A549 (cell line): ENCODE measurements around the gene CCDC188. TPM values are rescaled to one million over a fixed set of nuclear protein-coding genes. Genes with fewer than 3 reads are reported as not detected.

Experiments used
- ATAC-seq, 2 experiments: fragments of 200-7000 bp in 1 of 2; fragments of >200 bp in 1 of 2; cut with Nextera tagmentation in 1 of 2; cut with Tn5 transposase in 1 of 2; 3 replicates each; pipeline versions ENCODE4 v1.8.0 to v1.9.1; 2018 to 2020; ENCODE audit warnings: mild to moderate bottlenecking in 1 of 2, moderate library complexity in 1 of 2
- CTCF ChIA-PET: fragments of 300-600 bp; sonication (Branson Sonifier 250); formaldehyde crosslinking; extraction: SDS; loops from one replicate; lab custom pipeline; 2021; ENCODE audit warnings: antibody characterized with exemption, inconsistent platforms; lab: Yijun Ruan, JAX
- POLR2A ChIA-PET: fragments of 350-600 bp; formaldehyde crosslinking; extraction: SDS; loops from one replicate; lab custom pipeline; 2021; ENCODE audit warnings: antibody characterized with exemption, inconsistent platforms; lab: Yijun Ruan, JAX
- DNase-seq, 2 experiments: peaks; one replicate each; pipeline versions ENCODE4 v3.0.0 to v3.0.0-alpha.2; 2011 to 2016; ENCODE audit warnings: low read depth in 1 of 2, low spot score in 1 of 2
- FAIRE-seq: peaks from 2 replicates; lab custom pipeline; 2011; peaks lifted over from hg19 to GRCh38; lab: Jason Lieb, UNC
- H3K27ac ChIP-seq, 2 experiments: fragments of >200 bp; sonication (Bioruptor Twin); formaldehyde crosslinking; 3 replicates each; pipeline ENCODE4 v1.5.1; 2016 to 2017
- H3K4me1 ChIP-seq: fragments of >200 bp; sonication (Bioruptor Twin); formaldehyde crosslinking; 3 replicates; pipeline ENCODE4 v1.6.1; 2016
- H3K4me2 ChIP-seq: fragments of >200 bp; sonication (Bioruptor Twin); formaldehyde crosslinking; 3 replicates; pipeline ENCODE4 v1.6.1; 2016
- H3K4me3 ChIP-seq: fragments of >200 bp; sonication (Bioruptor Twin); formaldehyde crosslinking; 3 replicates; pipeline ENCODE4 v1.5.1; 2016
- H3K9me3 ChIP-seq: fragments of >200 bp; sonication (Bioruptor Twin); formaldehyde crosslinking; 3 replicates; pipeline ENCODE4 v1.6.1; 2016
- BCL3 ChIP-seq: fragments of >200 bp; sonication (Bioruptor Twin); formaldehyde crosslinking; IDR thresholded peaks from 3 replicates; pipeline ENCODE4 v1.6.1; 2016
- CHD2 ChIP-seq: fragments of 150-350 bp; IDR thresholded peaks from 2 replicates; pipeline ENCODE4 v1.6.1; 2014; ENCODE audit warnings: low read length; ENCODE audit not compliant: partially characterized antibody
- EHF ChIP-seq: fragments of 250-450 bp; sonication (Bioruptor Pico); IDR thresholded peaks from 2 replicates; pipeline ENCODE4 v1.5.0; 2020; ENCODE audit warnings: mild to moderate bottlenecking
- FOSB ChIP-seq: fragments of 250-450 bp; sonication (Bioruptor Pico); IDR thresholded peaks from 2 replicates; pipeline ENCODE4 v1.5.0; 2020; ENCODE audit warnings: mild to moderate bottlenecking, moderate library complexity
- FOSL2 ChIP-seq, 2 experiments: fragments of 450-650 bp in 1 of 2; fragments of >200 bp in 1 of 2; sonication (Bioruptor Twin) in 1 of 2; formaldehyde crosslinking; IDR thresholded peaks; 2 replicates each; pipeline versions ENCODE4 v1.5.0 to v1.6.1; 2016 to 2020; ENCODE audit warnings: mild to moderate bottlenecking in 1 of 2, moderate library complexity in 1 of 2
- HDAC2 ChIP-seq: fragments of 200-600 bp; sonication (generic); IDR thresholded peaks from 2 replicates; pipeline ENCODE4 v1.6.1; 2016
- HMGXB4 ChIP-seq: fragments of 250-450 bp; sonication (Bioruptor Pico); IDR thresholded peaks from 2 replicates; pipeline ENCODE4 v1.5.0; 2021; ENCODE audit warnings: mild to moderate bottlenecking, moderate library complexity, borderline replicate concordance
- HOXA7 ChIP-seq: fragments of 250-450 bp; sonication (Bioruptor Pico); IDR thresholded peaks from 2 replicates; pipeline ENCODE4 v1.5.0; 2020; ENCODE audit warnings: mild to moderate bottlenecking, moderate library complexity
- MAZ ChIP-seq: fragments of 150-350 bp; IDR thresholded peaks from 2 replicates; pipeline ENCODE4 v1.6.1; 2014; ENCODE audit warnings: antibody characterized with exemption, low read depth, low read length, borderline replicate concordance
- PHF8 ChIP-seq: fragments of 200-600 bp; sonication (generic); IDR thresholded peaks from 2 replicates; pipeline ENCODE4 v1.6.1; 2016; ENCODE audit warnings: low read depth, mild to moderate bottlenecking, antibody characterized with exemption, moderate library complexity, borderline replicate concordance
- RAD21 ChIP-seq, 2 experiments: fragments of >200 bp in 1 of 2; sonication (Bioruptor Twin) in 1 of 2; formaldehyde crosslinking in 1 of 2; IDR thresholded peaks in 1 of 2; conservative IDR thresholded peaks in 1 of 2; 2 replicates in 1 of 2; 3 replicates in 1 of 2; pipeline ENCODE4 v1.6.1; 2012 to 2018; ENCODE audit warnings: inconsistent platforms in 1 of 2
- TFCP2L1 ChIP-seq: fragments of 250-450 bp; sonication (Bioruptor Pico); IDR thresholded peaks from 2 replicates; pipeline ENCODE4 v1.5.0; 2021; ENCODE audit warnings: mild to moderate bottlenecking
- USF2 ChIP-seq: fragments of 450-650 bp; IDR thresholded peaks from 2 replicates; pipeline ENCODE4 v1.6.1; 2014; ENCODE audit warnings: antibody characterized with exemption
- ZFP36 ChIP-seq: fragments of 450-650 bp; IDR thresholded peaks from 2 replicates; pipeline ENCODE4 v1.6.1; 2014; ENCODE audit warnings: borderline replicate concordance; ENCODE audit not compliant: partially characterized antibody
- WGBS: methylation state at CpG from one replicate; pipeline ENCODE4 v1.1.6; 2017; ENCODE audit errors: missing lambda C conversion rate; 5-methylcytosine and 5-hydroxymethylcytosine counted together
- polyA plus RNA-seq, 4 experiments: library from polyadenylated mRNA; depleted of rRNA in 3 of 4; stranded (reverse); fragments of >200 nt; fragmentation: RNase III in 1 of 4; extraction: RNeasy Plus Mini Kit Qiagen cat#74134 plus additional on column Dnase treatment in 1 of 4; gene quantifications; 2 replicates in 3 of 4; 3 replicates in 1 of 4; pipeline ENCODE4 v1.2.3, GENCODE V29; 2011 to 2017

Gene CCDC188
- polyA plus RNA-seq, 2 of the 4 experiments (the other 2 are of a cell fraction) = not detected

GRCh38 chr22:20126284-20127029 is 24.4 kb downstream of the CCDC188 start:
- 95% methylated on average over 14 of the region's 19 CpGs for WGBS
- Histone ChIP-seq H3K27ac (no peak overlapping the region), H3K4me3 (no peak overlapping the region), H3K4me1 (no peaks in the 10 kb centered on the region), H3K4me2 (no peak overlapping the region), H3K9me3 (no peaks in the 10 kb centered on the region)
- ATAC-seq = no peak
- ChIA-PET CTCF (no interaction called here), POLR2A (no interaction called here)
- TF ChIP-seq ZFP36 (no peak), HOXA7 (CRISPR knock-in tag) (no peak), CHD2 (no peak), HDAC2 (no peak)
- no peak for DNase-seq
- FAIRE-seq = no peak

DNA sequence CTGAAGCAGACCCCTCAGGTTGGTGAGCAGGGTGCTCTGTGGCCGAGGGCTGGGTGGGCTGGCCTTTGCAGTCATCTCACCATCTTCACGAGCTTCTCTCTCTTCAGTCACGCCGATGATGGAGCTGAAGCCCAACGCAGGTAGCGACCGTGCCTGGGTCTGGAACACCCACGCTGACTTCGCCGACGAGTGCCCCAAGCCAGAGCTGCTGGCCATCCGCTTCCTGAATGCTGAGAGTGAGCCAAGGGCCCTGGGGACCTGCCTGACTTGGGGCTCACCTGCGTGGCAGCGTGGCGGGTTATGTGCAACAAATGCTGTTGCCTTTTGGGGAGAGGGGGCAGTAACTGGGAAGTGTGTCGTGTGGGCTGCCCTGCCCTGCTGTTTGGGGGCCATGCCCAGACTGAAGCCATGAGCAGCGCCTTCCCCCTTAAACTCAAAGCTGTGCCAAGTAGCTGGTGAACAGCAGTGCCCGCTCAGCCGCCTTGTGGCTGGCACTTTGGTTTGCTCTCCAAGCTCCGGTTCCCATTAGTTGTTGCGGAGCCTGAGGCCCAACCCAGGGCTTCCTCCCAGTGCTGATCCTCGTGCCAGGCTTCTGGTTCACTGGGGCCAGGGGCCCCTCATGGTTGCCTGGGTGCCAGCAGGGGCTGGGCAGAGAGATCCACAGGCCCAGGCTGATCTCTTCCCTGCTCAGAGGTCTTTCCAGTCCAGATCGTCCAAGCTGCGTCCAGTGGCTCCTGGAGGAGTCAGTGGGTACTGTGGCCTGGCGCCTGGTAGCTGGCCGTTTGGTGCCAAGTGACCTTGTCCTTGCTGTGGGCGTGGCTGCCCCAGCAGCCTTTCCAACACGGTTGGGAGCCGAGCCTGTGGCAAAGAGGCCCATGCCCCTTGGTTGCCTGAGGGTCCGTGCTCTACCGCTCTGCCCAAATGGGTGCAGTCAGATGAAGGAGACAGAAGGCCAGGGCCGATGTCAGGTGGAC is 25.4 kb downstream of the CCDC188 start:
- ATAC-seq (no peak), FAIRE-seq (no peak), DNase-seq (no peak)
- H3K4me2 ChIP-seq = no peak overlapping the region
- TF ChIP-seq TFCP2L1 (CRISPR knock-in tag) (no peak), HMGXB4 (no peak), MAZ (no peak), FOSL2 (IDR thresholded peaks at IDR 0.05) (no peak), FOSL2 (CRISPR knock-in tag; IDR thresholded peaks at IDR 0.05) (no peak), PHF8 (no peak), RAD21 (conservative IDR thresholded peaks at IDR 0.05 in 1 of 2, IDR thresholded peaks at IDR 0.05 in 1 of 2) (no peak), FOSB (CRISPR knock-in tag) (no peak)
- WGBS = 86% methylated on average over 16 of the region's 32 CpGs
- POLR2A ChIA-PET = no interaction called here
- H3K9me3 ChIP-seq = no peaks in the 10 kb centered on the region
- no peaks in the 10 kb centered on the region for H3K4me1 ChIP-seq
- H3K4me3 ChIP-seq = no peak overlapping the region
- CTCF ChIA-PET = interaction anchor here (0.7 kb wide), 1 partner anchor 172 kb away, joined by 3 read pairs; no protein-coding TSS in a partner anchor
- H3K27ac ChIP-seq = no peak overlapping the region

- ChIA-PET CTCF (no interaction called here), POLR2A (no interaction called here)
- Histone ChIP-seq H3K4me3 (no peak overlapping the region), H3K9me3 (no peaks in the 10 kb centered on the region), H3K27ac (no peak overlapping the region), H3K4me2 (no peak overlapping the region), H3K4me1 (peaks cover 9% of the 10 kb centered on the region)
- no peak for FAIRE-seq
- TF ChIP-seq USF2 = no peak
- TF ChIP-seq BCL3 = no peak
- no peak for TF ChIP-seq EHF (CRISPR knock-in tag)
- TF ChIP-seq ZFP36 = no peak
- DNase-seq = no peak
- ATAC-seq = no peak
- 94% methylated on average over 5 of the region's 11 CpGs for WGBS
Observed at GRCh38 chr22:20124083-20124787, 26.6 kb downstream of the CCDC188 start.
